ENCODE data around the gene GNAL.

The GNAL gene

DNA sequence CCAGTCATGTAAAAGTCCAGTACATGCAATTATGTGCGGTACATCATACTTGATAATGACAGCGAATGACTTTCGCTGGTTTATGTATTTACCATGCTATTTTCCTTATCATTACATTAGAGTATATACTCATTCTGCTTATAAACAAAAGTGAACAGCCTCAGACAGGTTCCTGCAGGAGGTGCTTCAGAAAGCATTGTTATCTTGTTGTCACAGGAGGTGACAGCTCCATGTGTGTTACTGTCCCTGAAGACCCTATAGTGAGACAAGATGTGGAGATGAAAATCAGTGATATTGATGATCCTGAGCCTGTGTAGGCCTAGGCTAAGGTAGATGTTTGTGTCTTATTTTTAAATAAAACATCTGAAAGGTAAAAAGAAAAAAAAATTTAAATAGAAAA lies 234.4 kb downstream of the GNAL start:
- DNase-seq = no peak

DNA sequence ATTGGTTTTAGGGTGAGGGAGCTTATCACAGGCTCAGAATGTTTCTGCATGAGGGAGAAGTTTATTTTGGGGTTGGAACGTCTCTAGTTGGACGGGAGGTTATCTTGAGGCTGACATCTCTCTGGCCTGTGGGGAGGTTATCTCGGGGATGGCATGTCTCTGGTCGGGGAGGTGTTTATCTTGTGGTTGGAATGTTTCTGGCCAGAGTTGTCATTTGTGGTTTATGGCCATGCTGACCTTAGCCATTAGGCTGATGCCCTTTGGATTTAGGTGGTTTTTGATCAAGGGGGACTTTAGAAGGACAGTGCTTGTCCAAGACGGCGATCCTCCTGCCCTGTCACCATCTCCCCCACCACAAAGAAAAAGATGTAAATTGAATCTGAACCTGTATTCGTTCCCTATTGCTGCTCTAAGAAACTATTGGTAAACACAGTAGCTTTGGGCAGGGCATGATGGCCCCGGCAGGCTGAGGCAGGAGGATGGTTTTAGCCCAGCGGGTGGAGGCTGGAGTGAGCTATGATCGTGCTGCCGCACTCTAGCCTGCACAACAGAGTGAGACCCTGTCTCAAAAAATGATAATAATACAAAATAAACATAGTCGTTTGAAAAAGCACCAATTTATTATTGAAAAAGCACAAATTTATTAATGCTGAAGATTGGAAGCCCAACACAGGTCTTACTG lies 236.9 kb downstream of the GNAL start:
- no peak for DNase-seq

DNA sequence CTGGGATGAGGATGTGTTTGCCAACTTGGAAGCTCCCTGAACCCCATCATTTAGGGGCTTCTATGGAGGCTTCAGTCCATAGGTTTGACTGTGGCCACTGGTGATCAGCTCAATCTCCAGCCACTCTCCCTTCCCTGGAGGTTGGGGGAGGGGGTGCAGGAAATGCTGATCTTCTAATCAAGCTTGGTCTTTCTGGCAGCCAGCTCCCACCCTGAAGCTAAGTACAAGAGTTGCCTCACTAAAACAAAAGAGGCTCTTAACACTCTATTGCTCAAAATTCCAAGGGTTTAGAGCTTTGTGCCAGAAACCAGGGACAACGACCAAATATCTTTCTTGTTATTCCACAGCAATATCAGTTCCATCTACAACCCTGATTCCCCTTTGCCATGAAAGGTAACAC lies 238.4 kb downstream of the GNAL start:
- DNase-seq = no peak

DNA sequence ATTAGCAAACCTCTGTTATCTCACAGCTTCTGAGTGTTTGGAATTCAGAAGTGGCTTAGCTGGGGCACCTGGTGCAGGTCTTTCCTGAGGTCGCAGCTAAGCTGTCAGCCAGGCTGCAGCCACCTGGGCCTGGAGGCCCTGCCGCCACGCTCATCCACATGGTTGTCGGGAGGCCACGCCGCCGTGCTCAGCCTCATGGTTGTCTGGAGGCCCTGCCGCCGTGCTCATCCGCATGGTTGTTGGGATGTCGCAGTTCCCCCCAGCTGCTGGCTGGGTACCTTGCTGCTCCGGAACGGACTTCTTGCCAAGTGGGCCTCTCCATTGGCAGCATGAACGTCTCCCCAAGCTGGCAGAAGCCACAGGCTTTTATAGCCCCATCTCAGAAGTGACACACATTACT lies 243.3 kb downstream of the GNAL start:
- no peak for DNase-seq
